ENCODE measurements around the gene PTPRM.

Gene PTPRM

DNA sequence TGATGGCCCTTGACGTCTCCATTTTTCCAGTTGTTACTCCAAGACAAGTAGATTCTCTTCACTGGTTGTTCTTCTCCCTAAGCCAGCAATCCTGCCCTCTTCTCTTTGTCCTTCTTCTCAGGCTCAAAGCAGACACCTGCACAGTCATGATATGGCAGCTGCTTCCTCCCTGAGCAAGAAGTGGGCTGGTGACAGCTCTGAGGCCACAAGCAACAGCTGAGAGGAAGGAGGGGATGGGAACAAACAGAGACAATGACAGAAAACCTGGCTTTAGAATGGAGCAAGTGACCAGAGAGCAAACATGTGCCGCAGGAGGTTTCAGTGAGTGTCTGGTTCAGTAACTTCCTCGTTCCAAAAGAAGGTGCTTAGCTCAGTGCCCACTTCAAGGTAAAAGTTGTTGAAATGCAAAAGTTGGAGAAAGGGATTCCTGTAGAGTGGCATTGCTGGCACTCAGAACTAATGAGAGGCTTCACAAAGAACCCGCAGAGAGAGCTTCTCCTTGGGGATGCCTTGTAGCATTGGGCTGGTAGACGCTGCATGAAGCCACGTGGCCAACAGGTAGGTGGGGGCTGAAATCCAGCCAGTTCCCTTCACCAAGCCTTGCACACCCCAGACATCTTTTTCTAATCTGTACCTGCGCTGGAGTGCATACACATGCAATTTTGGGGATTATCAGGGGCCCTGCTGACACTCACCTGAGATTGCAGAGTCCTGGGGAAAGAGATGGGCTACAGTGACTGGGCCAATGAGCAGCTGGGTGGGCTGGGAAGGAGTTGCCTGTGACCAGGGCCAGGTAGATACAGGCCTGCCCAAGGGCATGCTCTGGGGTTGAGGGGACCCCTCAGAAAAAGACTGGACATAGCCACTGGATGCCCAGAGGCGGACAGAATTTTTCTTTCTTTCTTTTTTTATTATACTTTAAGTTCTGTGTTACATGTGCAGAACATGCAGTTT lies 888.8 kb downstream of the PTPRM start:
- FAIRE-seq: no peak
